ENCODE results near the gene SLC66A2.

- TF ChIP-seq CTCF (IDR thresholded peaks at IDR 0.05) (no peak), EP300 (IDR thresholded peaks at IDR 0.05) (no peak)
Measured at GRCh38 chr18:79944126-79944731, 7.2 kb downstream of the SLC66A2 start.

All from sigmoid colon (tissue), 4 donors.